WI38 (cell line): ENCODE measurements around the gene PRR5L.

ENCODE experiments used
- H3K4me3 ChIP-seq: 2 replicates; pipeline ENCODE4 v1.5.1; 2011; ENCODE audit warnings: low read depth, mild to moderate bottlenecking, control low read depth, low read length
- CTCF ChIP-seq: IDR thresholded peaks from 2 replicates; pipeline ENCODE4 v1.5.1; 2012; ENCODE audit warnings: low read depth, mild to moderate bottlenecking, control low read depth, low read length

PRR5L gene

GRCh38 chr11:36456156-36456555, 160.1 kb downstream of the PRR5L start:
- TF ChIP-seq CTCF: no peak
- H3K4me3 ChIP-seq: peak overlapping the region; percentile 20; the same call in 1 of the 2 replicates

- TF ChIP-seq CTCF: no peak
- no peak overlapping the region for H3K4me3 ChIP-seq
These were observed 162.2 kb downstream of the PRR5L start for GRCh38 chr11:36458129-36458915.

GRCh38 chr11:36459046-36459445, 163.0 kb downstream of the PRR5L start:
- no peak for TF ChIP-seq CTCF
- no peak overlapping the region for H3K4me3 ChIP-seq

- H3K4me3 ChIP-seq: no peak overlapping the region
- TF ChIP-seq CTCF: no peak
These were observed 164.1 kb downstream of the PRR5L start for GRCh38 chr11:36460220-36460619.

GRCh38 chr11:36462321-36462720, 166.2 kb downstream of the PRR5L start:
- H3K4me3 ChIP-seq: no peak overlapping the region
- TF ChIP-seq CTCF: no peak

GRCh38 chr11:36463781-36464180, 167.7 kb downstream of the PRR5L start:
- H3K4me3 ChIP-seq: no peak overlapping the region
- no peak for TF ChIP-seq CTCF

GRCh38 chr11:36464720-36465119, 168.6 kb downstream of the PRR5L start:
- no peak overlapping the region for H3K4me3 ChIP-seq
- TF ChIP-seq CTCF: no peak
